Upper lobe of left lung (tissue), 4 donors: Measurements from ENCODE around the gene ABL1.

Experiments used
- CTCF ChIP-seq, 6 experiments: fragments of 450-650 bp in 4 of 6; fragments of 200-600 bp in 2 of 6; sonication (generic) in 2 of 6; IDR thresholded peaks; one replicate each; pipeline ENCODE4 v1.5.1; 2016 to 2019; ENCODE audit warnings: antibody characterized with exemption in 6 of 6
- EP300 ChIP-seq, 4 donors: sonication (generic); formaldehyde crosslinking; IDR thresholded peaks; one replicate each; pipeline ENCODE4 v1.5.1; 2017; ENCODE audit warnings: antibody characterized with exemption in 4 of 4, control low read depth in 2 of 4
- POLR2A ChIP-seq, 4 donors: fragments of 450-650 bp; IDR thresholded peaks; one replicate each; pipeline ENCODE4 v1.5.1; 2016 to 2017; ENCODE audit warnings: antibody characterized with exemption in 4 of 4, mild to moderate bottlenecking in 2 of 4
- POLR2AphosphoS5 ChIP-seq, 2 donors: sonication (generic); formaldehyde crosslinking; IDR thresholded peaks; one replicate each; pipeline ENCODE4 v1.5.1; 2017; ENCODE audit warnings: antibody characterized with exemption in 2 of 2

- TF ChIP-seq POLR2AphosphoS5 (IDR thresholded peaks at IDR 0.05) (no peak), CTCF (IDR thresholded peaks at IDR 0.05) (no peak), POLR2A (IDR thresholded peaks at IDR 0.05) (no peak), EP300 (IDR thresholded peaks at IDR 0.05) (no peak)
Measured at GRCh38 chr9:130815242-130815808, 19.7 kb upstream of the ABL1 start.
